ENCODE results near the gene ETV6. TPM values are rescaled to one million over a fixed set of nuclear protein-coding genes. Genes with fewer than 3 reads are reported as not detected.

ETV6 gene
- total and polyA plus RNA-seq, 2 of the 8 experiments (the other 6 are each of a cell fraction or from before 2014, with no cell fraction given) = 5.5 to 23.9 TPM

GRCh38 chr12:11891754-11892386 lies 242.4 kb downstream of the ETV6 start:
- POLR2A ChIA-PET (ENCODE audit: partially characterized antibody) = interaction anchor here (0.6 to 1.0 kb wide), 2 partner anchors 268 to 1180 kb away, joined by 3 read pairs; no protein-coding TSS in a partner anchor
- Histone ChIP-seq H2BK5ac (ENCODE audit: low read depth, low read length) (no peak overlapping the region), H2BK15ac (ENCODE audit: low read length) (no peak overlapping the region), H3K4me1 (replicated peaks in 1 of 4; ENCODE audit: control insufficient read depth in 3 of 4, insufficient read depth in 4 of 4, low read length in 3 of 4) (no peaks in the 10 kb centered on the region; a peak in 1 of 7 replicates), H3K9me3 (ENCODE audit: insufficient read depth in 2 of 2, low read depth in 1 of 2, low read length in 1 of 2) (no peaks in the 10 kb centered on the region), H3K27ac (ENCODE audit: low read depth, low read length) (no peak overlapping the region), H4K20me1 (replicated peaks in 1 of 2; ENCODE audit: control insufficient read depth in 1 of 2, insufficient read depth in 2 of 2, low read length in 2 of 2) (no peaks in the 10 kb centered on the region), H3K23ac (ENCODE audit: insufficient read length) (no peak overlapping the region), H3K18ac (ENCODE audit: extremely low read depth, low read length) (no peak overlapping the region), H2BK20ac (ENCODE audit: low read length) (no peak overlapping the region), H4K8ac (ENCODE audit: extremely low read depth, insufficient read depth, low read length) (no peak overlapping the region), H3K23me2 (ENCODE audit: low read depth, low read length) (no peaks in the 10 kb centered on the region), H3K79me2 (ENCODE audit: control insufficient read depth in 1 of 2, insufficient read depth in 2 of 2, low read length in 2 of 2) (no peaks in the 10 kb centered on the region), H4K5ac (ENCODE audit: insufficient read length, low read depth, low read length) (no peak overlapping the region), H3K4me3 (ENCODE audit: extremely low read depth in 1 of 4, insufficient read depth in 2 of 4, low read depth in 3 of 4, low read length in 4 of 4) (no peak overlapping the region), H2AK5ac (ENCODE audit: low read depth, low read length) (no peak overlapping the region), H3K9ac (replicated peaks in 1 of 4; ENCODE audit: extremely low read depth in 1 of 4, low read depth in 3 of 4, low read length in 3 of 4) (no peak overlapping the region), H4K91ac (replicated peaks; ENCODE audit: insufficient read length, low read length) (no peak overlapping the region), H3K27me3 (replicated peaks in 1 of 4; ENCODE audit: control insufficient read depth in 3 of 4, extremely low read depth in 1 of 4, insufficient read depth in 3 of 4, low read length in 3 of 4) (no peaks in the 10 kb centered on the region), H2BK12ac (ENCODE audit: low read depth, low read length) (no peak overlapping the region), H3K36me3 (ENCODE audit: control insufficient read depth in 2 of 4, insufficient read depth in 4 of 4, low read length in 3 of 4) (no peaks in the 10 kb centered on the region; a peak in 1 of 8 replicates), H2AFZ (ENCODE audit: low read length) (no peak overlapping the region), H3K4ac (replicated peaks; ENCODE audit: insufficient read length, low read depth, low read length) (no peak overlapping the region), H3K4me2 (ENCODE audit: insufficient read depth in 1 of 2, low read depth in 2 of 2, low read length in 2 of 2) (no peak overlapping the region), H2BK120ac (replicated peaks; ENCODE audit: low read depth, low read length) (no peak overlapping the region), H3K79me1 (ENCODE audit: low read depth, low read length) (no peaks in the 10 kb centered on the region), H3K14ac (ENCODE audit: insufficient read length) (no peak overlapping the region), H3K56ac (replicated peaks; ENCODE audit: insufficient read length, low read depth, low read length) (no peak overlapping the region)
- no peak for FAIRE-seq
- 90% methylated on average over 9 of the region's 9 CpGs; no CpG with 5 or more reads in 1 of the 2 experiments for WGBS, 2 experiments (ENCODE audit: extremely low coverage in 1 of 2, insufficient coverage in 1 of 2, insufficient read length in 1 of 2, insufficient replicate concordance in 2 of 2, low coverage in 1 of 2, low lambda C conversion rate in 2 of 2, missing lambda C conversion rate in 1 of 2)
- DNase-seq (ENCODE audit: low read depth in 1 of 2, low spot score in 2 of 2) = no peak
- CTCF ChIA-PET (ENCODE audit: partially characterized antibody) = interaction anchor here (0.6 to 2.9 kb wide), 29 partner anchors 10 to 1408 kb away, joined by 3 to 11 read pairs (median 3); no protein-coding TSS in a partner anchor
- TF ChIP-seq SP1 (IDR thresholded peaks at IDR 0.05; ENCODE audit: low read depth, low read length) (no peak), ASH2L (IDR thresholded peaks at IDR 0.05; ENCODE audit: low read length) (no peak), EP300 (IDR thresholded peaks at IDR 0.05; ENCODE audit: borderline replicate concordance in 1 of 2, low read depth in 2 of 2, low read length in 2 of 2) (no peak), TAF7 (optimal IDR thresholded peaks at IDR 0.05; ENCODE audit: borderline replicate concordance, low read depth, low read length) (no peak), NANOG (IDR thresholded peaks at IDR 0.05; ENCODE audit: insufficient read depth, low read depth, low read length, poor library complexity, severe bottlenecking) (no peak), SUZ12 (IDR thresholded peaks at IDR 0.05; ENCODE audit: low read length) (no peak), MAFK (IDR thresholded peaks at IDR 0.05; ENCODE audit: low read depth, low read length) (no peak), TAF1 (IDR thresholded peaks at IDR 0.05; ENCODE audit: low read depth, low read length) (no peak), KDM1A (IDR thresholded peaks at IDR 0.05; ENCODE audit: borderline replicate concordance, low read length) (no peak), BCL11A (IDR thresholded peaks at IDR 0.05; ENCODE audit: low read depth in 2 of 2, low read length in 2 of 2) (no peak)

All from H1 (cell line).